B cell (primary cell): ENCODE measurements around the gene RUNDC3A.

Experiments used
- CTCF ChIP-seq: fragments of 200-600 bp; IDR thresholded peaks from one replicate; pipeline ENCODE4 v1.8.0; 2022; ENCODE audit warnings: antibody characterized with exemption, mild to moderate bottlenecking
- EZH2 ChIP-seq: IDR thresholded peaks from 2 replicates; pipeline ENCODE4 v1.6.1; 2012; ENCODE audit warnings: borderline replicate concordance, low read depth, mild to moderate bottlenecking, moderate library complexity, low read length; ENCODE audit not compliant: insufficient read depth, poor library complexity, severe bottlenecking

GRCh38 chr17:44311562-44312181 lies 3.3 kb downstream of the RUNDC3A start:
- TF ChIP-seq CTCF (no peak), EZH2 (no peak)
